Keratinocyte (primary cell): ENCODE results near the gene DCAF6. TPM values are rescaled to one million over a fixed set of nuclear protein-coding genes. Genes with fewer than 3 reads are reported as not detected.

Source experiments
- DNase-seq: peaks from one replicate; pipeline ENCODE4 v3.0.0-alpha.2; 2011; ENCODE audit warnings: low read depth, missing footprints, low spot score
- FAIRE-seq: peaks from 2 replicates; lab custom pipeline; 2011; peaks lifted over from hg19 to GRCh38; lab: Jason Lieb, UNC
- H2AFZ ChIP-seq: 2 replicates; pipeline ENCODE4 v1.6.0; 2012; ENCODE audit warnings: low read length, control low read depth, inconsistent platforms; ENCODE audit not compliant: control insufficient read depth
- H3K27ac ChIP-seq: 2 replicates; pipeline ENCODE4 v1.5.1; 2011; ENCODE audit warnings: low read length; ENCODE audit not compliant: control insufficient read depth, insufficient read depth
- H3K27me3 ChIP-seq: 3 replicates; pipeline ENCODE4 v1.6.0; 2011; ENCODE audit warnings: low read length; ENCODE audit not compliant: control insufficient read depth, insufficient read depth; ENCODE audit errors: extremely low read depth
- H3K36me3 ChIP-seq, 2 experiments: 2 replicates in 1 of 2; 3 replicates in 1 of 2; pipeline ENCODE4 v1.5.1; 2011; ENCODE audit warnings: low read length in 2 of 2, mild to moderate bottlenecking in 1 of 2; ENCODE audit not compliant: control insufficient read depth in 2 of 2, insufficient read depth in 2 of 2; ENCODE audit errors: extremely low read depth in 1 of 2
- H3K4me1 ChIP-seq: 3 replicates; pipeline ENCODE4 v1.5.1; 2011; ENCODE audit warnings: low read length; ENCODE audit not compliant: control insufficient read depth, insufficient read depth; ENCODE audit errors: extremely low read depth
- H3K4me2 ChIP-seq: 3 replicates; pipeline ENCODE4 v1.6.0; 2011; ENCODE audit warnings: low read depth, low read length; ENCODE audit not compliant: control insufficient read depth, insufficient read depth; ENCODE audit errors: extremely low read depth
- H3K4me3 ChIP-seq, 3 experiments: fragments of 200-600 bp in 1 of 3; sonication (generic) in 1 of 3; 2 replicates in 2 of 3; 3 replicates in 1 of 3; pipeline ENCODE4 v1.5.1; 2011 to 2016; ENCODE audit warnings: low read length in 3 of 3, mild to moderate bottlenecking in 3 of 3, control low read depth in 2 of 3, inconsistent platforms in 1 of 3, low read depth in 1 of 3, mixed read lengths in 1 of 3, mixed run types in 1 of 3, moderate library complexity in 1 of 3; ENCODE audit not compliant: control insufficient read depth in 2 of 3, insufficient read depth in 2 of 3; ENCODE audit errors: extremely low read depth in 1 of 3
- H3K79me2 ChIP-seq: 2 replicates; pipeline ENCODE4 v1.6.0; 2012; ENCODE audit warnings: low read length; ENCODE audit not compliant: control insufficient read depth, insufficient read depth
- H3K9ac ChIP-seq: 3 replicates; pipeline ENCODE4 v1.6.0; 2011; ENCODE audit warnings: low read length; ENCODE audit not compliant: control insufficient read depth, insufficient read depth; ENCODE audit errors: extremely low read depth
- H3K9me1 ChIP-seq: 3 replicates; pipeline ENCODE4 v1.6.0; 2011; ENCODE audit warnings: low read length; ENCODE audit not compliant: control insufficient read depth, insufficient read depth; ENCODE audit errors: extremely low read depth
- H3K9me3 ChIP-seq: 2 replicates; pipeline ENCODE4 v1.5.1; 2012; ENCODE audit warnings: low read depth, low read length; ENCODE audit not compliant: control insufficient read depth
- H4K20me1 ChIP-seq: 3 replicates; pipeline ENCODE4 v1.6.0; 2011; ENCODE audit warnings: low read length; ENCODE audit not compliant: control insufficient read depth, insufficient read depth; ENCODE audit errors: extremely low read depth
- CTCF ChIP-seq, 3 experiments: IDR thresholded peaks in 1 of 3; conservative IDR thresholded peaks in 1 of 3; optimal IDR thresholded peaks in 1 of 3; 2 replicates in 2 of 3; 3 replicates in 1 of 3; pipeline versions ENCODE3 to v1.5.1; 2011; ENCODE audit warnings: low read length in 3 of 3, mild to moderate bottlenecking in 3 of 3, moderate library complexity in 2 of 3, control low read depth in 1 of 3, inconsistent platforms in 1 of 3; ENCODE audit not compliant: insufficient read depth in 2 of 3; ENCODE audit errors: extremely low read depth in 1 of 3
- EZH2 ChIP-seq: IDR thresholded peaks from one replicate; pipeline ENCODE4 v1.6.1; 2012; ENCODE audit warnings: inconsistent platforms, mild to moderate bottlenecking, low read length, moderate library complexity
- dilution Hi-C: fragments of 300-500 bp; cut with MboI; formaldehyde crosslinking; loops from one replicate; pipeline ENCODE4 v1.7.0; 2020; ENCODE audit warnings: low sequenced_read_pairs; ENCODE audit not compliant: extremely low pct_ligation_motif_present
- polyA plus RNA-seq, 5 experiments: library from polyadenylated mRNA; depleted of rRNA in 3 of 5; stranded (reverse) in 3 of 5; stranded (forward) in 1 of 5; unstranded in 1 of 5; fragments of >200 nt; gene quantifications; 1 replicate in 1 of 5; 2 replicates in 3 of 5; 3 replicates in 1 of 5; pipeline versions ENCODE4 v1.2.1 to v1.2.3, GENCODE V29; 2011 to 2012; ENCODE audit warnings: missing spikeins in 2 of 5, low read depth in 1 of 5, low replicate concordance in 1 of 5

DCAF6 gene
- polyA plus RNA-seq, 1 donor (not counting 4 experiments of a cell fraction or from before 2014, with no cell fraction given): 109 TPM

GRCh38 chr1:168091063-168091462, 154.6 kb downstream of the DCAF6 start:
- Histone ChIP-seq H3K36me3 (peaks cover 0 to under 1% of the 10 kb centered on the region in 2 experiments), H3K9ac (no peak overlapping the region), H3K79me2 (no peaks in the 10 kb centered on the region), H3K9me3 (no peaks in the 10 kb centered on the region), H3K4me1 (peaks cover 4% of the 10 kb centered on the region), H4K20me1 (no peaks in the 10 kb centered on the region), H3K27ac (no peak overlapping the region), H3K27me3 (no peaks in the 10 kb centered on the region), H3K4me3 (no peak overlapping the region), H2AFZ (no peak overlapping the region), H3K4me2 (no peak overlapping the region), H3K9me1 (no peaks in the 10 kb centered on the region)
- FAIRE-seq (no peak), DNase-seq (no peak)
- TF ChIP-seq CTCF (optimal IDR thresholded peaks at IDR 0.05 in 1 of 3, IDR thresholded peaks at IDR 0.05 in 1 of 3, conservative IDR thresholded peaks at IDR 0.05 in 1 of 3; ENCODE audit: extremely low read depth in 1 of 3, insufficient read depth in 2 of 3, low read length in 3 of 3): no peak
- dilution Hi-C loops: no loop called here

- no peaks in the 10 kb centered on the region for H3K9me1 ChIP-seq
- no peaks in the 10 kb centered on the region for H4K20me1 ChIP-seq
- no peak overlapping the region for H2AFZ ChIP-seq
- no peak overlapping the region for H3K27ac ChIP-seq
- no peak overlapping the region for H3K4me3 ChIP-seq
- TF ChIP-seq EZH2 (no peak), CTCF (optimal IDR thresholded peaks at IDR 0.05 in 1 of 3, IDR thresholded peaks at IDR 0.05 in 1 of 3, conservative IDR thresholded peaks at IDR 0.05 in 1 of 3; ENCODE audit: extremely low read depth in 1 of 3, insufficient read depth in 2 of 3, low read length in 3 of 3) (no peak)
- no peaks in the 10 kb centered on the region for H3K27me3 ChIP-seq
- no peak overlapping the region for H3K4me2 ChIP-seq
- FAIRE-seq: no peak
- no peak overlapping the region for H3K9ac ChIP-seq
- dilution Hi-C loops: no loop called here
- peaks cover 4% of the 10 kb centered on the region for H3K4me1 ChIP-seq
- H3K79me2 ChIP-seq: no peaks in the 10 kb centered on the region
- DNase-seq: no peak
- peaks cover 0 to 3% of the 10 kb centered on the region in 2 experiments for H3K36me3 ChIP-seq
- H3K9me3 ChIP-seq: no peaks in the 10 kb centered on the region
Observed at GRCh38 chr1:168091720-168092550, 155.5 kb downstream of the DCAF6 start.
